ENCODE data around the gene STRN.

Gene STRN

GRCh38 chr2:36906277-36906676, 60.1 kb downstream of the STRN start:
- Histone ChIP-seq H4K20me1 (ENCODE audit: insufficient read depth) (no peaks in the 10 kb centered on the region), H3K9ac (no peak overlapping the region), H3K4me3 (IDR thresholded peaks at IDR 0.05; ENCODE audit: insufficient read depth, low read depth, low read length) (no peak overlapping the region), H3K27ac (no peak overlapping the region), H3K4me2 (no peak overlapping the region), H3K36me3 (ENCODE audit: insufficient read depth) (no peaks in the 10 kb centered on the region; the same call in 1 of the 2 replicates), H3K79me2 (ENCODE audit: insufficient read depth, low read depth) (no peaks in the 10 kb centered on the region), H3K4me1 (ENCODE audit: low read depth, poor library complexity, severe bottlenecking) (no peaks in the 10 kb centered on the region), H2AFZ (ENCODE audit: low read depth) (no peak overlapping the region), H3K27me3 (ENCODE audit: insufficient read depth, low read depth) (no peaks in the 10 kb centered on the region)
- TF ChIP-seq CTCF (conservative IDR thresholded peaks at IDR 0.05; ENCODE audit: low read depth, low read length): no peak

- no peaks in the 10 kb centered on the region for H3K4me1 ChIP-seq (ENCODE audit: low read depth, poor library complexity, severe bottlenecking)
- no peak overlapping the region for H2AFZ ChIP-seq (ENCODE audit: low read depth)
- H3K4me2 ChIP-seq: no peak overlapping the region
- no peak overlapping the region for H3K4me3 ChIP-seq (IDR thresholded peaks at IDR 0.05; ENCODE audit: insufficient read depth, low read depth, low read length)
- no peaks in the 10 kb centered on the region for H3K79me2 ChIP-seq (ENCODE audit: insufficient read depth, low read depth)
- no peak overlapping the region for H3K9ac ChIP-seq
- no peaks in the 10 kb centered on the region for H3K27me3 ChIP-seq (ENCODE audit: insufficient read depth, low read depth)
- no peak overlapping the region for H3K27ac ChIP-seq
- TF ChIP-seq CTCF (conservative IDR thresholded peaks at IDR 0.05; ENCODE audit: low read depth, low read length): no peak
- H4K20me1 ChIP-seq (ENCODE audit: insufficient read depth): no peaks in the 10 kb centered on the region
- H3K36me3 ChIP-seq (ENCODE audit: insufficient read depth): no peaks in the 10 kb centered on the region; the same call in 1 of the 2 replicates
Observed at GRCh38 chr2:36904636-36905035, 61.7 kb downstream of the STRN start.

GRCh38 chr2:36902385-36903120, 63.8 kb downstream of the STRN start:
- no peaks in the 10 kb centered on the region; the same call in 1 of the 2 replicates for H3K36me3 ChIP-seq (ENCODE audit: insufficient read depth)
- no peaks in the 10 kb centered on the region for H3K4me1 ChIP-seq (ENCODE audit: low read depth, poor library complexity, severe bottlenecking)
- no peak for TF ChIP-seq CTCF (conservative IDR thresholded peaks at IDR 0.05; ENCODE audit: low read depth, low read length)
- no peak overlapping the region for H2AFZ ChIP-seq (ENCODE audit: low read depth)
- H3K79me2 ChIP-seq (ENCODE audit: insufficient read depth, low read depth): no peaks in the 10 kb centered on the region
- H3K27me3 ChIP-seq (ENCODE audit: insufficient read depth, low read depth): no peaks in the 10 kb centered on the region
- no peak overlapping the region for H3K4me3 ChIP-seq (IDR thresholded peaks at IDR 0.05; ENCODE audit: insufficient read depth, low read depth, low read length)
- no peak overlapping the region for H3K4me2 ChIP-seq
- no peak overlapping the region for H3K27ac ChIP-seq
- no peak overlapping the region for H3K9ac ChIP-seq
- H4K20me1 ChIP-seq (ENCODE audit: insufficient read depth): no peaks in the 10 kb centered on the region

- H2AFZ ChIP-seq (ENCODE audit: low read depth): no peak overlapping the region
- no peak for TF ChIP-seq CTCF (conservative IDR thresholded peaks at IDR 0.05; ENCODE audit: low read depth, low read length)
- H3K79me2 ChIP-seq (ENCODE audit: insufficient read depth, low read depth): no peaks in the 10 kb centered on the region
- no peaks in the 10 kb centered on the region; the same call in 1 of the 2 replicates for H3K36me3 ChIP-seq (ENCODE audit: insufficient read depth)
- no peak overlapping the region for H3K4me2 ChIP-seq
- no peaks in the 10 kb centered on the region for H3K4me1 ChIP-seq (ENCODE audit: low read depth, poor library complexity, severe bottlenecking)
- H3K27ac ChIP-seq: no peak overlapping the region
- H3K4me3 ChIP-seq (IDR thresholded peaks at IDR 0.05; ENCODE audit: insufficient read depth, low read depth, low read length): no peak overlapping the region
- H3K9ac ChIP-seq: no peak overlapping the region
- no peaks in the 10 kb centered on the region for H3K27me3 ChIP-seq (ENCODE audit: insufficient read depth, low read depth)
- no peaks in the 10 kb centered on the region for H4K20me1 ChIP-seq (ENCODE audit: insufficient read depth)
Observed at GRCh38 chr2:36892805-36893204, 73.5 kb downstream of the STRN start.

All from KMS-11 (cell line).